Vagina (tissue), 2 donors: Measurements from ENCODE around the gene NIPAL4.

Experiments
- POLR2A ChIP-seq, 2 donors: fragments of 450-650 bp; IDR thresholded peaks; one replicate each; pipeline ENCODE4 v1.6.1; 2017; ENCODE audit warnings: antibody characterized with exemption in 2 of 2, mild to moderate bottlenecking in 2 of 2, moderate library complexity in 2 of 2
- POLR2AphosphoS5 ChIP-seq, 2 donors: sonication (generic); formaldehyde crosslinking; IDR thresholded peaks; one replicate each; pipeline ENCODE4 v1.9.0; 2017; ENCODE audit warnings: antibody characterized with exemption in 2 of 2, mild to moderate bottlenecking in 2 of 2, low read depth in 1 of 2; ENCODE audit not compliant: insufficient read depth in 1 of 2

- TF ChIP-seq POLR2A (IDR thresholded peaks at IDR 0.05) (no peak), POLR2AphosphoS5 (IDR thresholded peaks at IDR 0.05; ENCODE audit: insufficient read depth in 1 of 2, low read depth in 1 of 2) (no peak)
These were observed 19.8 kb downstream of the NIPAL4 start for GRCh38 chr5:157479612-157480510.
